A549 treated with CpdA at 1 μM for 4 hours (cell line): ENCODE results near the gene LONP2. TPM values are rescaled to one million over a fixed set of nuclear protein-coding genes. Genes with fewer than 3 reads are reported as not detected.

Experiments
- total RNA-seq: library from RNA; stranded (reverse); fragments of 200-300 nt; extraction: Qiagen RNA extraction; gene quantifications from 5 replicates; pipeline ENCODE4 v1.2.3, GENCODE V29; 2022; ENCODE audit warnings: low read depth

Gene LONP2, protein sequence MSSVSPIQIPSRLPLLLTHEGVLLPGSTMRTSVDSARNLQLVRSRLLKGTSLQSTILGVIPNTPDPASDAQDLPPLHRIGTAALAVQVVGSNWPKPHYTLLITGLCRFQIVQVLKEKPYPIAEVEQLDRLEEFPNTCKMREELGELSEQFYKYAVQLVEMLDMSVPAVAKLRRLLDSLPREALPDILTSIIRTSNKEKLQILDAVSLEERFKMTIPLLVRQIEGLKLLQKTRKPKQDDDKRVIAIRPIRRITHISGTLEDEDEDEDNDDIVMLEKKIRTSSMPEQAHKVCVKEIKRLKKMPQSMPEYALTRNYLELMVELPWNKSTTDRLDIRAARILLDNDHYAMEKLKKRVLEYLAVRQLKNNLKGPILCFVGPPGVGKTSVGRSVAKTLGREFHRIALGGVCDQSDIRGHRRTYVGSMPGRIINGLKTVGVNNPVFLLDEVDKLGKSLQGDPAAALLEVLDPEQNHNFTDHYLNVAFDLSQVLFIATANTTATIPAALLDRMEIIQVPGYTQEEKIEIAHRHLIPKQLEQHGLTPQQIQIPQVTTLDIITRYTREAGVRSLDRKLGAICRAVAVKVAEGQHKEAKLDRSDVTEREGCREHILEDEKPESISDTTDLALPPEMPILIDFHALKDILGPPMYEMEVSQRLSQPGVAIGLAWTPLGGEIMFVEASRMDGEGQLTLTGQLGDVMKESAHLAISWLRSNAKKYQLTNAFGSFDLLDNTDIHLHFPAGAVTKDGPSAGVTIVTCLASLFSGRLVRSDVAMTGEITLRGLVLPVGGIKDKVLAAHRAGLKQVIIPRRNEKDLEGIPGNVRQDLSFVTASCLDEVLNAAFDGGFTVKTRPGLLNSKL
- total RNA-seq = 24.1 to 33.9 TPM (median 30.8 TPM) in 5 replicates

DNA sequence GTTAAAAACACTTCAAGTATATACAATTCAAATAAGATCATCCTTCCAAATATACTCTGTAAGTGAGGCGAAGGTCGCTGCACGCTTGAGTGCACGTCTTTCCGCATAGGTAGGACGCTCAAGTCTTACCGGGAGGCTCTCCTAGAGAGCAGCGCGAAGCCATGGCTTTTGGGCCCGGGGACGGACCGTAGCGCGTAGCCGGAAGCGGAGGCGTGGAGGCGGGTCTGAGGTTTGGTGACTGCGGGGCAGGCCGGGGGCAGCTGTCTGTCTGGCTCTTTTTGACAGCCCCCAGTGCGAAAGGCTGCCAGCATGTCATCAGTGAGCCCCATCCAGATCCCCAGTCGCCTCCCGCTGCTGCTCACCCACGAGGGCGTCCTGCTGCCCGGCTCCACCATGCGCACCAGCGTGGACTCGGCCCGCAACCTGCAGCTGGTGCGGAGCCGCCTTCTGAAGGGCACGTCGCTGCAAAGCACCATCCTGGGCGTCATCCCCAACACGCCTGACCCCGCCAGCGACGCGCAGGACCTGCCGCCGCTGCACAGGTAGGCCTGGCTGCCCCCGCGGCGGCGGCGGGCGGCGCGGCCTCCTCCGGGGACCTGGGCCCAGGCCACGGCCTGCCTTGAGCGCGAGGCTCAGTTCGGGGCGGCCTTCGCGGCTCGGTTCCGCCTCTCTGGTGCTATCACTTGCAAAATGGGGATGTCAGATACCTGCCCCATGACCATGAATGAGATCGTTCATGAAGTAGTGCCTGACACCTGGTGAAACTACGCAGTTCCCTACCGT, at the start of gene LONP2:
LONP2 (plus strand) TSS at position 221 of the 783 bp plus-strand sequence; CDS start at position 310, 89 bp downstream.

DNA sequence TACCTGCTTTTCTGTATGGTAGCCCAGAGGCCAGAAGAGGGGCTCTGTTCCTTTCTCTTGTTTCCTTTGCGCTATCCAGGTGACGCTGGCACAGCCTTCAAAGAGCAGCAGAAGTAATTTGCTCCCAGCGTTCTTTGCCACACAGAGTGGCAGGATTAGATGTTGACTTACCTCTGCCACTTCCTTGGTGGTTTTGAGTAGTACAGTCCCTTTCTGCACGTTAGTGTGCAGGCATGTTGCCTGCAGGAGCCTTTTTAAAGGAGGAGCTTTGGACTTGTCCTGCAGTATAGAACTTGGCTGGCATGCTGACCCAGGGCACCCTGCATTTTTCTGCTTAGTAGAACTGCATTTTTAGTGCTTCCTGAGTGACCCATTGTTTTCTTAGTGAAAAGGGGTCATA, 3.2 kb downstream of the LONP2 start, which contains the start of gene ABCC11:
ABCC11 (minus strand) TSS at position 229 of the 400 bp plus-strand sequence. CDS start 15,618 bp downstream, outside the sequence.

DNA sequence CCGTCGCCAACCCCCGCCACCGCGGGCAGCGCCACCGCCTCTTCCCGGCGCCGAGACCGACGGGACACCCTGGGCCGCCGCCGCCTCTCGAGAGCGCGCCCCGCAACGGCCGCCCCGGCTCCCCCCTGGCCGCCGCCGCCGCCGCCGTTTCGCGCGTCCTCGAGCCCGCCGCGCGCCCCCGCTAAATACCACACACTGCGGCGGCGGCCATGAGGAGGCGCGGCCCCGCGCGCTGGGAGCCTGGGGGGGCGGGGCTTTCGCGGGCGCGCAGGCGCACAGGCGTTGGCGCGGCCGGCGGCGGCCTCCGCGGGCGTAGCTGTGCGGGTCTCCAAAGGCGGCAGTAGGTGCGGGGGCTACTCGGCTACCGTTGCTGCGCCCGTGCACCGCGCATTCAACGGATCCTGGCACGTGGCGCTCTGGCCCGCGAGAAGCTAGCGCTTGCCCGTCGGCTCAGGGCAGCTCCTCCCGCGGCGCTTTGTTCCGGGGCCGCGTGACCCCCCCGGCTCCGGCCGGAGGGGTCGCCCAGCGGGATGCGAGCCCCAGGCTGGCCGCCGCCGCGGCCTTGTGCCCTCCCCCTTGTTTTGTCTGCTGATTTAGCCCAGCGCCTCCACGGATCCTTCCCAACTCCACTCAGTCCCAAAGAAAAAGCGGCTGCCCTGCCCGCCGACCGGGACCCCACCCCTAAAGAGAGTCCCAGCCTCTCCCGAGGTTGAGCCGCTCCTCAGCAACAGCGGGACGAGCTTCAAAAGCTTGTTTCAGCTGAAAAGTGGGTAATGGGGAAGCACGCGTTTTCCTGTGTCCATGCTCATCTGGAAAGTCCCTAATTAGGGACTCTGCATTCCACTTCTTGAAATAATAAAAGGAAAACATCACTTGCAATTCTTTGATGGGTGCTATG, 141.4 kb downstream of the LONP2 start, which contains the start of gene SIAH1:
SIAH1 (minus strand) TSS at position 161 of the 898 bp plus-strand sequence. CDS start 22,985 bp downstream, outside the sequence.

Other genes starting within 250 kb of the LONP2 start
- gene ABCC12, start 88.3 kb upstream of the LONP2 start, total RNA-seq = 0.05 to 0.09 TPM (median 0.06 TPM) in 4 of 5 replicates, not detected in the other
- gene ABCC11, start 3.2 kb downstream of the LONP2 start, total RNA-seq = 0.03 to 0.28 TPM (median 0.09 TPM) in 4 of 5 replicates, not detected in the other
- gene SIAH1, start 141.1 kb downstream of the LONP2 start, total RNA-seq = 14.1 to 16.0 TPM (median 14.7 TPM) in 5 replicates